MM.1S (cell line): ENCODE data around the gene MYO9B.

Experiments used
- CTCF ChIP-seq: fragments of 300-600 bp; sonication (generic); IDR thresholded peaks from 2 replicates; pipeline ENCODE4 v1.5.1; 2016; ENCODE audit warnings: antibody characterized with exemption, low read length, mixed read lengths
- EZH2 ChIP-seq: fragments of 300-600 bp; sonication (generic); optimal IDR thresholded peaks from 2 replicates; pipeline ENCODE3; 2017; ENCODE audit warnings: low read depth, mild to moderate bottlenecking, antibody characterized with exemption, low read length, mixed read lengths
- EZH2phosphoT487 ChIP-seq: fragments of 300-600 bp; sonication (generic); IDR thresholded peaks from 2 replicates; pipeline ENCODE4 v1.6.1; 2018; ENCODE audit warnings: antibody characterized with exemption, low read length

- TF ChIP-seq EZH2: no peak
- no peak for TF ChIP-seq CTCF
- TF ChIP-seq EZH2phosphoT487: no peak
Measured at GRCh38 chr19:17246681-17247425, 171.3 kb downstream of the MYO9B start.
